MM.1S (cell line): ENCODE results near the gene COL6A2.
"Not testable (repeated sequence)": the region's sequence is repeated elsewhere in the genome, so short reads cannot be mapped to it uniquely, and the experiment has no call there.

Source experiments
- DNase-seq: peaks from one replicate; pipeline ENCODE4 v3.0.0-alpha.2; 2015
- H2AFZ ChIP-seq: fragments of 300-600 bp; sonication (generic); 2 replicates; pipeline ENCODE4 v1.6.0; 2016; ENCODE audit warnings: antibody characterized with exemption, low read length
- H3F3A ChIP-seq: fragments of 300-600 bp; sonication (generic); 2 replicates; pipeline ENCODE4 v1.6.1; 2016; ENCODE audit warnings: mild to moderate bottlenecking, antibody characterized with exemption, low read length, moderate library complexity, mixed read lengths; ENCODE audit not compliant: insufficient read depth
- H3K27ac ChIP-seq: fragments of 300-600 bp; sonication (generic); 2 replicates; pipeline ENCODE4 v1.5.1; 2016; ENCODE audit warnings: mild to moderate bottlenecking, low read length
- H3K27me3 ChIP-seq: fragments of 300-600 bp; sonication (generic); replicated peaks from 2 replicates; pipeline ENCODE4 v1.6.0; 2016; ENCODE audit warnings: low read length; ENCODE audit not compliant: insufficient read depth
- H3K36me3 ChIP-seq: fragments of 300-600 bp; sonication (generic); replicated peaks from 2 replicates; pipeline ENCODE4 v1.6.1; 2016; ENCODE audit warnings: mild to moderate bottlenecking, low read length, mixed read lengths; ENCODE audit not compliant: insufficient read depth
- H3K4me1 ChIP-seq: fragments of 300-600 bp; sonication (generic); 2 replicates; pipeline ENCODE4 v1.6.1; 2016; ENCODE audit warnings: low read length, mixed read lengths
- H3K4me2 ChIP-seq: fragments of 300-600 bp; sonication (generic); 2 replicates; pipeline ENCODE4 v1.6.0; 2016; ENCODE audit warnings: low read depth, low read length
- H3K4me3 ChIP-seq: fragments of 300-600 bp; sonication (generic); 2 replicates; pipeline ENCODE4 v1.5.1; 2016; ENCODE audit warnings: low read length, mixed read lengths
- H3K79me2 ChIP-seq: fragments of 300-600 bp; sonication (generic); 2 replicates; pipeline ENCODE4 v1.6.1; 2016; ENCODE audit warnings: mixed run types, low read length, mixed read lengths
- H3K9ac ChIP-seq: fragments of 300-600 bp; sonication (generic); 2 replicates; pipeline ENCODE4 v1.6.1; 2016; ENCODE audit warnings: low read length, mixed read lengths
- H3K9me2 ChIP-seq: fragments of 300-600 bp; sonication (generic); replicated peaks from 2 replicates; pipeline ENCODE4 v1.6.1; 2016; ENCODE audit warnings: mild to moderate bottlenecking, low read length, mixed read lengths; ENCODE audit not compliant: insufficient read depth
- H3K9me3 ChIP-seq: fragments of 300-600 bp; sonication (generic); replicated peaks from 2 replicates; pipeline ENCODE4 v1.6.1; 2016; ENCODE audit warnings: mild to moderate bottlenecking, low read length, mixed read lengths; ENCODE audit not compliant: insufficient read depth
- H4K20me1 ChIP-seq: fragments of 300-600 bp; sonication (generic); 2 replicates; pipeline ENCODE4 v1.6.1; 2016; ENCODE audit warnings: mild to moderate bottlenecking, low read length, moderate library complexity, mixed read lengths; ENCODE audit not compliant: insufficient read depth
- EZH2 ChIP-seq: fragments of 300-600 bp; sonication (generic); optimal IDR thresholded peaks from 2 replicates; pipeline ENCODE3; 2017; ENCODE audit warnings: low read depth, mild to moderate bottlenecking, antibody characterized with exemption, low read length, mixed read lengths
- EZH2phosphoT487 ChIP-seq: fragments of 300-600 bp; sonication (generic); IDR thresholded peaks from 2 replicates; pipeline ENCODE4 v1.6.1; 2018; ENCODE audit warnings: antibody characterized with exemption, low read length
- TF ChIP-seq, protein P1 (sequence below): fragments of 300-600 bp; sonication (generic); IDR thresholded peaks from 2 replicates; pipeline ENCODE4 v1.5.1; 2016; ENCODE audit warnings: antibody characterized with exemption, low read length, mixed read lengths

Gene COL6A2

DNA sequence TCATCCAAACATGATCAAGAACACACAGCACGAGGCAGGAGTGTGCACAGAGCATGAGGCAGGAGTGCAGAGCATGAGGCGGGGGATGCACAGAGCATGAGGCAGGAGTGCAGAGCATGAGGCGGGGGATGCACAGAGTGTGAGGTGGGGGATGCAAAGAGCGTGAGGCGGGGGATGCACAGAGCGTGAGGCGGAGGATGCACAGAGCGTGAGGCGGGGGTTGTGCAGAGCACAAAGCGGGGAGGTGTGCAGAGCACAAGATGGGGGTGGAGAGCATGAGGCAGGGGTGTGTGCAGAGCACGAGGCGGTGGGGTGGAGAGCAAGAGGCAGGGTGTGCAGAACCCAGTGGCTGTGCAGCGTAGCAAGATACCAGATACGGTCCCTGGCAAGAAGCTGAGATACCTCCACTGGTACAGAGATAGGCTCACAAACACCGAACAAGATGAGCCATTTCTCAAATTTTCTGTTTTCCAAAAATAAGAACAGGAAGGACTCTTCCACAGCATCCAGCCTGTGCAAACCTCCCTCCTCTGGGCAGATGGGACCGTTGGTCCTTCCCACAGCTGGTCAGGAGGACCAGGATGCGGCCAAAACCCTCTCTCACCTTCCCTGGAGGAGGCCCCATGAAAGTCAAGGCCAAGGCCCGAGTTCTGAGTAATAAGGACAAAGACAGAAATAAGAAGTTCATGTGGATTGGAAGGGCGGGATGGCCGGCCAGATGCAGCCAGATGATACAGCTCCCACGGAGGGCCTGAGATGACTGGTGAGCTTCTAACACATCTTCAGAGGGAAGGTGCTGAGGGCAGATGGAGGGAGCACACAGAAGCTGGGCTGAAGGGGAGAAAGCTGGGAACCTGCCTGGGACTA lies 74.3 kb downstream of the COL6A2 start:
- Histone ChIP-seq H3K27me3 (no peaks in the 10 kb centered on the region), H3K27ac (no peak overlapping the region), H4K20me1 (no peaks in the 10 kb centered on the region), H3K4me3 (no peak overlapping the region), H3K36me3 (no peaks in the 10 kb centered on the region), H2AFZ (no peak overlapping the region), H3K4me2 (no peak overlapping the region), H3K79me2 (no peaks in the 10 kb centered on the region), H3K9ac (no peak overlapping the region), H3K4me1 (no peaks in the 10 kb centered on the region), H3F3A (no peaks in the 10 kb centered on the region), H3K9me3 (no peaks in the 10 kb centered on the region), H3K9me2 (no peaks in the 10 kb centered on the region)
- TF ChIP-seq, protein P1, sequence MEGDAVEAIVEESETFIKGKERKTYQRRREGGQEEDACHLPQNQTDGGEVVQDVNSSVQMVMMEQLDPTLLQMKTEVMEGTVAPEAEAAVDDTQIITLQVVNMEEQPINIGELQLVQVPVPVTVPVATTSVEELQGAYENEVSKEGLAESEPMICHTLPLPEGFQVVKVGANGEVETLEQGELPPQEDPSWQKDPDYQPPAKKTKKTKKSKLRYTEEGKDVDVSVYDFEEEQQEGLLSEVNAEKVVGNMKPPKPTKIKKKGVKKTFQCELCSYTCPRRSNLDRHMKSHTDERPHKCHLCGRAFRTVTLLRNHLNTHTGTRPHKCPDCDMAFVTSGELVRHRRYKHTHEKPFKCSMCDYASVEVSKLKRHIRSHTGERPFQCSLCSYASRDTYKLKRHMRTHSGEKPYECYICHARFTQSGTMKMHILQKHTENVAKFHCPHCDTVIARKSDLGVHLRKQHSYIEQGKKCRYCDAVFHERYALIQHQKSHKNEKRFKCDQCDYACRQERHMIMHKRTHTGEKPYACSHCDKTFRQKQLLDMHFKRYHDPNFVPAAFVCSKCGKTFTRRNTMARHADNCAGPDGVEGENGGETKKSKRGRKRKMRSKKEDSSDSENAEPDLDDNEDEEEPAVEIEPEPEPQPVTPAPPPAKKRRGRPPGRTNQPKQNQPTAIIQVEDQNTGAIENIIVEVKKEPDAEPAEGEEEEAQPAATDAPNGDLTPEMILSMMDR, result no peak
- no peak for TF ChIP-seq EZH2
- TF ChIP-seq EZH2phosphoT487, result no peak
- no peak for DNase-seq

DNA sequence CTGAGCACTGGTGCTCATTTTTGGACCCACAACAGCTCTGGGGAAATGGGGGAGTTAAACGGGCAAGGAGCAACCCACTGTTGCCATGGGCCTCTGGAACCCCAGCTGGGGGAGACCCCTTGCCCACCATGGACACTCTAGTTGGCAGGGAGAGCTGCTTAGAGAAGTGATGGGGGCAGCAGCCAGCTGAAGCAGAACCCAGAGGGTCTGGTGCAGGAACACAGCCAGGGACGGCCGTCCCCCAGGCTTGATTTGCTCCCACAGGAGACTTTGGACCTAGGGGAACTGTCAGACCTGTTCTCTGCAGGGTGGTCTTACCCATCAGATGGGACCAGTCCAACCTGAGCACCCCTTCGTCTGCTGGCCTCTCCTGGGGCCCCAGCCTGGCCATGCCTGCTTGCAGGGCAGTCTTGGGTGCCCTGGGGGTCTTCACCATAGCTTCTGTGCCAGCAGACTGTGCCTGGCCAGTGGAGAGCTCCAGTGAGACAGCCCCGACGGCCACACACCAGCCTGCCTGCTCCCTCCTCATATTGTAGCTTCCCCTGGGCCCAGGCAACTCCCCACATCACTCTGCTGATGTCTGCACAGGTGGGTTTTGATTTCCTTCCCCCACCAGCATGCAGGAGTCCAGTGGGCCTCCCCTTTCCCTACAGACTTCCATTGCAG lies 75.1 kb downstream of the COL6A2 start:
- H3K79me2 ChIP-seq, result no peaks in the 10 kb centered on the region
- H3K9ac ChIP-seq, result no peak overlapping the region
- TF ChIP-seq, protein P1, result no peak
- TF ChIP-seq EZH2, result no peak
- no peak for TF ChIP-seq EZH2phosphoT487
- no peaks in the 10 kb centered on the region for H3K4me1 ChIP-seq
- no peaks in the 10 kb centered on the region for H3K36me3 ChIP-seq
- H3F3A ChIP-seq, result no peaks in the 10 kb centered on the region
- no peaks in the 10 kb centered on the region for H3K27me3 ChIP-seq
- DNase-seq, result no peak
- H2AFZ ChIP-seq, result no peak overlapping the region
- H3K4me3 ChIP-seq, result no peak overlapping the region
- no peak overlapping the region for H3K4me2 ChIP-seq
- no peaks in the 10 kb centered on the region for H3K9me2 ChIP-seq
- no peaks in the 10 kb centered on the region for H3K9me3 ChIP-seq
- H3K27ac ChIP-seq, result no peak overlapping the region
- no peaks in the 10 kb centered on the region for H4K20me1 ChIP-seq

DNA sequence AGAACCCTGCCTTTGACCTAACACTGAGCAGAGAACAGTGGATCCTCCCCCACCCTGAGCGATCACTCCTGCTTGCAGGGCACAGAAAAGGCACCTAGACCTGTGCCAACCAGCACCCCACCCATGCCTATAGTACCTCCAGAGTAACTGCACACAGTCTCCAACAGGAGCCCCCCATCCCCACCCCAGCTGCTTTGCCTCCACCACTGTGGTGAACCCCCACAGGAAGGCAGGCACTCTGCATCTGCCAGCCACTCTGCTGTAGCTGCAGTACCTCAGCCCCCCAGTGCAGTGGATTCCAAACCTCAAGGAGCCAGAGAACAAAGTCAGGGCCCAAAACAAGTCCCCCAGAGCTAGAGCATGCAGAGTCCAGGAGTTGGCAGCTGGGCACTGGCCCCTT lies 75.7 kb downstream of the COL6A2 start:
- Histone ChIP-seq H3K9me2 (no peaks in the 10 kb centered on the region), H2AFZ (no peak overlapping the region), H3K79me2 (no peaks in the 10 kb centered on the region), H3K4me1 (no peaks in the 10 kb centered on the region), H3K4me2 (no peak overlapping the region), H3K27me3 (no peaks in the 10 kb centered on the region), H3K9me3 (no peaks in the 10 kb centered on the region), H4K20me1 (no peaks in the 10 kb centered on the region), H3K9ac (no peak overlapping the region), H3K36me3 (no peaks in the 10 kb centered on the region), H3K27ac (no peak overlapping the region), H3F3A (no peaks in the 10 kb centered on the region), H3K4me3 (no peak overlapping the region)
- DNase-seq, result no peak
- TF ChIP-seq, protein P1, result no peak
- TF ChIP-seq EZH2phosphoT487 (no peak), EZH2 (no peak)

DNA sequence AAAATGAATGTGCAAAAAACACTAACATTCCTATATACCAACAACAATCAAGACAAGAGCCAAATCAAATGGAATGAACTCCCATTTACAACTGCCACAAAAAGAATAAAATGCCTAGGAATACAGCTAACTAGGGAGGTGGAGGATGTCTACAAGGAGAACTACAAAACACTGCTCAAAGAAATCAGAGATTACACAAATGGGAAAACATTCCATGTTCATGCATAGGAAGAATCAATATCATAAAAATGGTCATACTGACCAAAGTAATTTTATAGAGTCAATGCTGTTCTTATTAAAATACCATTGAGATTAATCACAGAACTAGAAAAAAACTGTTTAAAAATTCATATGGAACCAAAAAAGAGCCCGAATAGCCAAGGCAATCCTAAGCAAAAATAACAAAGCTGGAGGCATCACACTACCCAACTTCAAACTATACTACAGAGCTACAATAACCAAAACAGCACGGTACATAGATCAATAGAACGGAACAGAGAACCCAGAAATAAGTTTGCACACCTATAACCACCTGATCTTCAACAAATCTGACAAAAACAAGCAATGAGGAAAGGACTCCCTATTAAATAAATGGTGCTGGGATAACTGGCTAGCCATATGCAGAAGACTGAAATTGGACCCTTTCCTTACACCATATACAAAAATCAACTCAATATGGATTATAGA lies 78.7 kb downstream of the COL6A2 start:
- not testable (repeated sequence) for H3K36me3 ChIP-seq, H3K9me3 ChIP-seq, H3K9me2 ChIP-seq, H3K79me2 ChIP-seq, H3K9ac ChIP-seq, H3K27ac ChIP-seq, H3K4me2 ChIP-seq, H3F3A ChIP-seq, H2AFZ ChIP-seq, H3K4me1 ChIP-seq, DNase-seq, H4K20me1 ChIP-seq, H3K27me3 ChIP-seq, H3K4me3 ChIP-seq
